HFF-Myc (cell line): ENCODE measurements around the gene CIT.
"Not testable (repeated sequence)": the region's sequence is repeated elsewhere in the genome, so short reads cannot be mapped to it uniquely, and the experiment has no call there.

Source experiments
- DNase-seq: peaks from one replicate; pipeline ENCODE4 v3.0.0-alpha.2; 2011; ENCODE audit warnings: low read depth; ENCODE audit errors: extremely low read depth
- H3K4me3 ChIP-seq: replicated peaks from 2 replicates; pipeline ENCODE4 v1.5.1; 2011; ENCODE audit warnings: low read depth, mild to moderate bottlenecking, control low read depth, low read length
- CTCF ChIP-seq: IDR thresholded peaks from 2 replicates; pipeline ENCODE4 v1.5.1; 2012; ENCODE audit warnings: mild to moderate bottlenecking, low read depth, low read length, control low read depth; ENCODE audit errors: missing control alignments

The CIT gene

GRCh38 chr12:119661882-119662281, 215.2 kb downstream of the CIT start:
- TF ChIP-seq CTCF = no peak
- no peak for DNase-seq
- no peak overlapping the region for H3K4me3 ChIP-seq

GRCh38 chr12:119660076-119660475, 217.0 kb downstream of the CIT start:
- DNase-seq = no peak
- H3K4me3 ChIP-seq = no peak overlapping the region
- no peak for TF ChIP-seq CTCF

GRCh38 chr12:119659289-119659897, 217.7 kb downstream of the CIT start:
- no peak for DNase-seq
- no peak overlapping the region for H3K4me3 ChIP-seq
- TF ChIP-seq CTCF = peak; percentile 81

GRCh38 chr12:119658166-119658565, 219.0 kb downstream of the CIT start:
- not testable (repeated sequence) for H3K4me3 ChIP-seq, DNase-seq

GRCh38 chr12:119657001-119657400, 220.1 kb downstream of the CIT start:
- not testable (repeated sequence) for H3K4me3 ChIP-seq, DNase-seq

- no peak overlapping the region for H3K4me3 ChIP-seq
- DNase-seq = no peak
- no peak for TF ChIP-seq CTCF
Measured at GRCh38 chr12:119652665-119653064, 224.5 kb downstream of the CIT start.

GRCh38 chr12:119649202-119649808, 227.8 kb downstream of the CIT start:
- no peak overlapping the region for H3K4me3 ChIP-seq
- peak; percentile 70 for TF ChIP-seq CTCF
- DNase-seq = no peak

- no peak for DNase-seq
- H3K4me3 ChIP-seq = no peak overlapping the region
- no peak for TF ChIP-seq CTCF
Measured at GRCh38 chr12:119645535-119646059, 231.5 kb downstream of the CIT start.
